Measurements from ENCODE around the gene C1orf53. TPM values are rescaled to one million over a fixed set of nuclear protein-coding genes. Genes with fewer than 3 reads are reported as not detected.
A peak's percentile ranks its signal among the peaks of the same experiment; 100 is the strongest.

The C1orf53 gene
- total RNA-seq, 1 donor from 2014 or later, result 1.4 TPM

GRCh38 chr1:197918807-197919345, 16.4 kb downstream of the C1orf53 start:
- peak overlapping the region; percentile 92 for H3K4me2 ChIP-seq
- Mint-ChIP-seq H3K27me3 (ENCODE audit: insufficient read depth, low read depth) (peaks cover 89% of the 10 kb centered on the region), H3K27ac (no peak overlapping the region), H3K4me1 (peaks cover 54% of the 10 kb centered on the region), H3K36me3 (no peaks in the 10 kb centered on the region), H3K9me3 (peaks cover 2% of the 10 kb centered on the region), H3K4me3 (peak overlapping the region; percentile 35)
- no peaks in the 10 kb centered on the region for H3K79me2 ChIP-seq (ENCODE audit: low read depth)
- H3K27me3 ChIP-seq, result peaks cover 99% of the 10 kb centered on the region
- no peaks in the 10 kb centered on the region for H3K36me3 ChIP-seq
- peak; percentile 40 for DNase-seq (ENCODE audit: low spot score)
- TF ChIP-seq EZH2 (IDR thresholded peaks at IDR 0.05) (no peak), EZH2phosphoT487 (IDR thresholded peaks at IDR 0.05) (no peak), CTCF (IDR thresholded peaks at IDR 0.05) (no peak)
- no peak overlapping the region for H2AFZ ChIP-seq (replicated peaks)
- no peak overlapping the region for H3K4me3 ChIP-seq
- H3F3A ChIP-seq (ENCODE audit: low read depth), result peaks cover 66% of the 10 kb centered on the region
- H3K27ac ChIP-seq, result no peak overlapping the region
- H3K9ac ChIP-seq, result no peak overlapping the region
- no peaks in the 10 kb centered on the region for H3K9me3 ChIP-seq (ENCODE audit: low read depth)
- peaks cover 80% of the 10 kb centered on the region for H3K4me1 ChIP-seq
- H4K20me1 ChIP-seq (ENCODE audit: low read depth), result peaks cover 17% of the 10 kb centered on the region

GRCh38 chr1:197919346-197920066, 17.1 kb downstream of the C1orf53 start:
- Mint-ChIP-seq H3K9me3 (peaks cover 2% of the 10 kb centered on the region), H3K27me3 (ENCODE audit: insufficient read depth, low read depth) (peaks cover 84% of the 10 kb centered on the region), H3K4me1 (peaks cover 52% of the 10 kb centered on the region), H3K36me3 (no peaks in the 10 kb centered on the region), H3K27ac (no peak overlapping the region), H3K4me3 (peak overlapping the region; percentile 77)
- H3K9ac ChIP-seq, result no peak overlapping the region
- H3K4me2 ChIP-seq, result peak overlapping the region; percentile 46
- peaks cover 65% of the 10 kb centered on the region for H3F3A ChIP-seq (ENCODE audit: low read depth)
- H3K4me1 ChIP-seq, result peaks cover 79% of the 10 kb centered on the region
- peaks cover 97% of the 10 kb centered on the region for H3K27me3 ChIP-seq
- H2AFZ ChIP-seq (replicated peaks), result peak overlapping the region; percentile 18
- H3K36me3 ChIP-seq, result no peaks in the 10 kb centered on the region
- no peaks in the 10 kb centered on the region for H3K79me2 ChIP-seq (ENCODE audit: low read depth)
- peaks cover 17% of the 10 kb centered on the region for H4K20me1 ChIP-seq (ENCODE audit: low read depth)
- H3K4me3 ChIP-seq, result peak overlapping the region; percentile 7
- TF ChIP-seq EZH2 (IDR thresholded peaks at IDR 0.05) (peak; percentile 93), CTCF (IDR thresholded peaks at IDR 0.05) (no peak), EZH2phosphoT487 (IDR thresholded peaks at IDR 0.05) (peak; percentile 89)
- peak; percentile 54 for DNase-seq (ENCODE audit: low spot score)
- no peak overlapping the region for H3K27ac ChIP-seq
- H3K9me3 ChIP-seq (ENCODE audit: low read depth), result no peaks in the 10 kb centered on the region

- H3F3A ChIP-seq (ENCODE audit: low read depth), result peaks cover 60% of the 10 kb centered on the region
- Mint-ChIP-seq H3K9me3 (peaks cover 2% of the 10 kb centered on the region), H3K4me1 (peaks cover 50% of the 10 kb centered on the region), H3K27me3 (ENCODE audit: insufficient read depth, low read depth) (peaks cover 79% of the 10 kb centered on the region), H3K36me3 (no peaks in the 10 kb centered on the region), H3K27ac (no peak overlapping the region), H3K4me3 (peak overlapping the region; percentile 70)
- no peak overlapping the region for H3K27ac ChIP-seq
- H4K20me1 ChIP-seq (ENCODE audit: low read depth), result peaks cover 17% of the 10 kb centered on the region
- no peak overlapping the region for H3K4me3 ChIP-seq
- no peak for TF ChIP-seq CTCF (IDR thresholded peaks at IDR 0.05)
- TF ChIP-seq EZH2phosphoT487 (IDR thresholded peaks at IDR 0.05), result no peak
- TF ChIP-seq EZH2 (IDR thresholded peaks at IDR 0.05), result no peak
- peak overlapping the region; percentile 18 for H2AFZ ChIP-seq (replicated peaks)
- peaks cover 93% of the 10 kb centered on the region for H3K27me3 ChIP-seq
- H3K9ac ChIP-seq, result no peak overlapping the region
- peak overlapping the region; percentile 46 for H3K4me2 ChIP-seq
- no peaks in the 10 kb centered on the region for H3K79me2 ChIP-seq (ENCODE audit: low read depth)
- no peaks in the 10 kb centered on the region for H3K9me3 ChIP-seq (ENCODE audit: low read depth)
- no peaks in the 10 kb centered on the region for H3K36me3 ChIP-seq
- DNase-seq (ENCODE audit: low spot score), result no peak
- H3K4me1 ChIP-seq, result peaks cover 74% of the 10 kb centered on the region
Measured at GRCh38 chr1:197920067-197920396, 17.6 kb downstream of the C1orf53 start.
